PFSK-1 (cell line): Measurements from ENCODE around the gene PRSS53.

Source experiments
- POLR2AphosphoS5 ChIP-seq: IDR thresholded peaks from 2 replicates; pipeline ENCODE4 v1.6.1; 2012; ENCODE audit warnings: low read depth, mild to moderate bottlenecking, control low read depth, low read length, moderate library complexity
- SIN3A ChIP-seq: IDR thresholded peaks from 2 replicates; pipeline ENCODE4 v1.6.1; 2012; ENCODE audit warnings: mild to moderate bottlenecking, low read length, moderate library complexity, borderline replicate concordance; ENCODE audit not compliant: insufficient read depth
- TAF1 ChIP-seq: IDR thresholded peaks from 2 replicates; pipeline ENCODE4 v1.6.1; 2012; ENCODE audit warnings: low read length, control low read depth, borderline replicate concordance; ENCODE audit not compliant: insufficient read depth
- TF ChIP-seq, protein P1 (sequence below), 2 experiments: IDR thresholded peaks; 2 replicates each; pipeline versions ENCODE4 v1.6.1 to v1.8.0; 2011 to 2012; ENCODE audit warnings: low read depth in 2 of 2, low read length in 2 of 2, control low read depth in 1 of 2, inconsistent platforms in 1 of 2, mild to moderate bottlenecking in 1 of 2, moderate library complexity in 1 of 2; ENCODE audit not compliant: insufficient read depth in 1 of 2

GRCh38 chr16:31085411-31085810 lies 3.3 kb downstream of the PRSS53 start:
- TF ChIP-seq POLR2AphosphoS5: no peak
- TF ChIP-seq, protein P1, sequence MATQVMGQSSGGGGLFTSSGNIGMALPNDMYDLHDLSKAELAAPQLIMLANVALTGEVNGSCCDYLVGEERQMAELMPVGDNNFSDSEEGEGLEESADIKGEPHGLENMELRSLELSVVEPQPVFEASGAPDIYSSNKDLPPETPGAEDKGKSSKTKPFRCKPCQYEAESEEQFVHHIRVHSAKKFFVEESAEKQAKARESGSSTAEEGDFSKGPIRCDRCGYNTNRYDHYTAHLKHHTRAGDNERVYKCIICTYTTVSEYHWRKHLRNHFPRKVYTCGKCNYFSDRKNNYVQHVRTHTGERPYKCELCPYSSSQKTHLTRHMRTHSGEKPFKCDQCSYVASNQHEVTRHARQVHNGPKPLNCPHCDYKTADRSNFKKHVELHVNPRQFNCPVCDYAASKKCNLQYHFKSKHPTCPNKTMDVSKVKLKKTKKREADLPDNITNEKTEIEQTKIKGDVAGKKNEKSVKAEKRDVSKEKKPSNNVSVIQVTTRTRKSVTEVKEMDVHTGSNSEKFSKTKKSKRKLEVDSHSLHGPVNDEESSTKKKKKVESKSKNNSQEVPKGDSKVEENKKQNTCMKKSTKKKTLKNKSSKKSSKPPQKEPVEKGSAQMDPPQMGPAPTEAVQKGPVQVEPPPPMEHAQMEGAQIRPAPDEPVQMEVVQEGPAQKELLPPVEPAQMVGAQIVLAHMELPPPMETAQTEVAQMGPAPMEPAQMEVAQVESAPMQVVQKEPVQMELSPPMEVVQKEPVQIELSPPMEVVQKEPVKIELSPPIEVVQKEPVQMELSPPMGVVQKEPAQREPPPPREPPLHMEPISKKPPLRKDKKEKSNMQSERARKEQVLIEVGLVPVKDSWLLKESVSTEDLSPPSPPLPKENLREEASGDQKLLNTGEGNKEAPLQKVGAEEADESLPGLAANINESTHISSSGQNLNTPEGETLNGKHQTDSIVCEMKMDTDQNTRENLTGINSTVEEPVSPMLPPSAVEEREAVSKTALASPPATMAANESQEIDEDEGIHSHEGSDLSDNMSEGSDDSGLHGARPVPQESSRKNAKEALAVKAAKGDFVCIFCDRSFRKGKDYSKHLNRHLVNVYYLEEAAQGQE (IDR thresholded peaks at IDR 0.05; ENCODE audit: insufficient read depth in 1 of 2, low read depth in 2 of 2, low read length in 2 of 2): no peak
- no peak for TF ChIP-seq TAF1
- TF ChIP-seq SIN3A: no peak
